GM18868 (cell line): ENCODE data around the gene THSD4.
"Not testable (repeated sequence)": the region's sequence is repeated elsewhere in the genome, so short reads cannot be mapped to it uniquely, and the experiment has no call there.

Experiments
- ATAC-seq: cut with Tn5 transposase; IDR thresholded peaks from one replicate; pipeline ENCODE4 v1.9.1; 2021; ENCODE audit warnings: mild to moderate bottlenecking, moderate library complexity; ENCODE audit not compliant: unreplicated experiment

THSD4 gene

DNA sequence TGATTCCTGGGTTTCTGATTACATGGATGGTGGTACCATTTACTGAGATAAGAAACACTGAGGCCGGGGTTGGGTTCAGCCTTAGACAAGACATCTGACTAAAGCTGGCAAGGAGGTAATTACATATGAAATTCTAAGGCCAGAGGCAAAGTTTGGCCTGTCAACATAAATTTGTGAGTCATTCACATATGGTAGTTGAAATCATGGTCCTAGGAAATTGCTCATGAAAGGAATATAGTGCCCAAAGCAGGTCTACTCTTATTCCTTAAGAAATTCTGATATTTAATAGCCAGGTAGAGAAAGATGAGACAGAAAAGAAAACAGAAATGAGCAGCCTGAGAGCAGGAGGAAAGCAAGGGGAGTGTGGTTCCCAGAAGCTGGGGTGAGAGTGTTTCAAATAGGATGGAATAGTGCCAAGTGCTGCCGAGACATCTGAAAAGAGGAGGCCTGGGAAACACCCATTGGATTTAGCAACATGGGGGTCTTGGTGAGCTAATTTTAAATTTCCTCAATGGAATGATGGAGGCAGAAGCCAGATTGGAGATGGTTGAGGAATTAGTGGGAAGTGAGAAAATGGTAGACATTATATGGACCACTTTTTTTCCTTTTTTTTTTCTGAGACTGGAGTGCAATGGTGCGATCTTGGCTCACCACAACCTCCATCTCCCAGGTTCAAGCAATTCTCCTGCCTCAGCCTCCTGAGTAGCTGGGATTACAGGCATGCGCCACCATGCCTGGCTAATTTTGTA is 610.1 kb downstream of the THSD4 start:
- not testable (repeated sequence) for ATAC-seq

DNA sequence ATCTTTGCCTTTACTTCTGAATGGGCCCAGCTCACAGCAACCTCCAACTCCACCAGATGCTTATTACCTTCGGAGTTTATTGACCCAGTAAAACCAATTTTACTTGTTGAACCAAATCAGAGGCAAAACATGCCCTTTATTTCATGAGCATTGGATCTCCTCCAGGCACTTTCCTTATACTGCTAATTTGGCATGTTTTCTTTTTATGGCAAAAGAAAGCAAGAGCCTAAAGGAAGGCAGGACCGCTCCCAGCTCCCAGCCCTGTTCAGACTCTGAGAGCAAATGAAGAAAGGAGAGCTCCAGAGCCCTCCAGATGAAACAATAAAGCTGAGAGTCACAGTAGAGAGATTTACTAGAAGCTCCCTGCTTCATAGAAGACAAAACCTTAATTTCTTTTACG is 613.6 kb downstream of the THSD4 start:
- ATAC-seq = no peak

DNA sequence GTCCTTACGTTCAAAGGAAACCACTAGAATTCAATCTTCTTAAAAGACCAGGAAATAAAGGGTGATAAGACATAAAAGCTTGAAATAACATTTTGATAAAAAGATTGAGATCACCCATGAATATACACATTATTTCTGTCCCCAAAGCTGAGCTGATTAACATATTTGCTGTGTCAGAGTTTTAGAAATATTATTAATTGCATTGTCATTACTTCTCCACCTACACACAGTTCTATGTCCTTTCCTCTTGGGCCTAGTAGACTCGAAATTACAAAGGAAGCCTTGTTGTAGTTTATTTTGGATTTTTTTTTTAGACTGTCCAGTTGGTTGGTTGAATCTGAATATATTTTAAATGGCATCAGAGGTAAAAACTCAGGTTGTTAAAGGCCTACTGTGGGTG is 614.0 kb downstream of the THSD4 start:
- ATAC-seq = no peak

DNA sequence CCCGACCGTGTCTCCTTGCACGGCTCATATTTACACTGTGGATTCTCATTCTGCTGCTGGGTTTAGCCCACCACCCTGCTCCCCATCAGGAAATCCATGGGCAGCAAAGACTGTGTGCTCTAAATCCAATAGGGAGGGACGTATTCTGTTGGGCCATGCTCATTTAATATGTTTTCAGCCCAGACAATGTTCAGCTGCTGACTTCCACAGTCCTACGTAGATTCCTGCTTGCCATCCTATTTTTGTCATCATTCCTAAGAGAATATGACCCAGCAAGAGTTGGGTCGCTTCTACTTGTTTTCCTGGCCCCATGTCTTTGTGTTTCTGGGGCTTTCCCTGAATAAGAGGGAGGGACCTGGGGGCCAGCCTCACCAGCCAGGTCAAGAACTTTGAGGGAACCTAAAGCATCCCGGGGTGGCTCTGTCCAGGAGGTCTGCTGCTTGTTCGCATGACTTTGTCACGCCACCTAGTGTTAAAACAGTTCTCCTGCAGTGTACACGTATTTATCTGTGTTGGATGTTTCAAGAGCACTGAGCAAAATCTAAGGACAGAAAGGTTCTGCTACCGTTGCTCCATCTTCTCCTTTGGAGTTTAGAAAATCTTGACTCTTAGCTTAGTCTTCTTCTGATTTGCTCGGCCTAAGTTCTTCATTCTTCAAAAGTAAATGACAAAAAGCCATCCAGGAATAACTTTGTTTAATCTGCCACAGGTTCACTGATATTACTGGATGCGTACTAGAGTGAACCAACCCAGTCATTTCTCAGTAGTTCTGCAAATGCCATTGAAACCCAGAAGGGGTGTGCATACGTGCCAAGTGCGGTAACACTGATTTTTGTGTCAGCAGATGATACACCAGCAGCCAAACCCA is 615.2 kb downstream of the THSD4 start:
- ATAC-seq = no peak

DNA sequence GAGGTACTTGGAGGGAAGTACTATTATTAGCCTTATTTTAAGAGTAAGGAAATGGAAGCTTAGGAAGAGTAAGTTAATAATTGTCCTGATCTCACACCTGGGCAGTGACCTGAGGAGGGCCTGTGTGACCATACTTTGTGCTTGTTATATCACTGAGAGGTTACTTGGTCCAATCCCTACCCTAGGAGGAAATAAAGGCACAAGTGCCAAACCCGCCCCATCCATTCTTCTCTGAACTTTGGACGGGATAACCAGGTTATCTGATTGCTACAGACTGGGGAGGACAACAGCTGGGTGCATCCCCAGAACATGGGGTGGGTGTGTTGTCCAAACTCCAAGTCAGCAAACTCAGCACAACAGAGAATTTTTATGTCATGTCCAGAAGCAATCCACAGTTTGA is 617.4 kb downstream of the THSD4 start:
- no peak for ATAC-seq

DNA sequence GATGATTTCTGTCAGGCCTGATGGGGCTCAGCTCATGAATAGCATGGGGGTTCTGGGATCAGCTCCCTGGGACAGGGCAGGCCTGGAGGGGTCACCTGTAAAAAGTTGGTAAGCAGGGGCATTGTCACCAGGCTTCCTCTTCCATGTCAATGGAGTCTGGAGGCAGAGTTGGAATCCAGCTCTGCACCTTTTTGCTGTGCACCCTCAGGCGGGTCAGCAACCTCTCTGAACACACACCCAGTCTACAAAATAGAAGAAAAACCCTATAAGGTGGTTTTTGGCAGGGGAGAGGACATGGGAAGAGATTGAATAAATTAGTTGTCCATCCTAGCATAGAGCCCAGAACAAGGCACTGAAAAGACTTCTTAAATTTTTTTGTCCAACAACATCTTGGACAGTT is 617.9 kb downstream of the THSD4 start:
- ATAC-seq = no peak

DNA sequence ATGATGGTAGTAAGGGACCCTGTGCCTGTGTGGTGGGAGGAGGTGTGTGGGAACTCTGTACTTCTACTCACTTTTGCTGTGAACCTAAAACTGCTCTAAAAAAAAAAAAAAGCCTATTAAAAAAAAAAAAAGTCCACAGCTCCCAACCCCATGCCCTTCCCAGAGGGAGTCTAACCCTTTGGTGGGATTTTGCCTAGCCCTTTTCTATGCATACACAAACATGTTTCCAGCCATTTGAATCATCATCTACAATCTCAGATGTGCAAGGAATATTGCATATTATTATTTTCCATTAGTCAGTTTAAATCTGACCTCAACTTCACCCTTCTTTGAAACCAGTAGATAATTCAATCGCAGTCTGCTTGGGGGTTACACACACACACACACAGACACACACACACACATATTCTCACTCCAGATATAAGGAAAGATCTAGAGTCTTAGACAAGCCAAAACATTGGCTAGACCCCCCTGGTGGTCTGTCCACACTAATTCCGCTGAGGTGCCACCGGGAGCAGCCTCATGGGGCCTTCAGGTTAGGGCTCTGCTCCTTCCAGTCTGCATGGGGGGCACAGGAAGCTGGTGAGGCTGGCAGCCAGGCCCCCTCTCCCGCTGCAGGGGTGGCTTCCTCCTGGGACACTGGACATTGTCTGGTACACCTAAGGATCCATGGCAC is 619.6 kb downstream of the THSD4 start:
- ATAC-seq = no peak

DNA sequence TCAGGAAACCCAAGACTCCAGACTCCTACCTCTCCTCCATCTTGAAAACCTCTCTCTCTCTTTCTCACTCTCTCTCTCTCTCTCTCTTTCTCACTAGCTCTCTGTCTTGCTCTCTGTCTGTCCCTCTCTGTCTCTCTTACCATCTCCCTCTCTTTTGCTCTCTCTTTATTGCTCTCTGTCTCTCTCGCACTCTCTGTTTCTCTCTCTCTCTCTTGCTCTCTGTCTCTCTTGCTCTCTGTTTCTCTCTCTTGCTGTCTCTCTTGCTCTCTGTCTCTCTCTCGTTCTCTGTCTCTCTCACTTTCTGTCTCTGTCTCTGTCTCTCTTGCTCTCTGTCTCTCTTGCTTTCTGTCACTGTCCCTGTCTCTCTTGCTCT is 620.1 kb downstream of the THSD4 start:
- no peak for ATAC-seq

DNA sequence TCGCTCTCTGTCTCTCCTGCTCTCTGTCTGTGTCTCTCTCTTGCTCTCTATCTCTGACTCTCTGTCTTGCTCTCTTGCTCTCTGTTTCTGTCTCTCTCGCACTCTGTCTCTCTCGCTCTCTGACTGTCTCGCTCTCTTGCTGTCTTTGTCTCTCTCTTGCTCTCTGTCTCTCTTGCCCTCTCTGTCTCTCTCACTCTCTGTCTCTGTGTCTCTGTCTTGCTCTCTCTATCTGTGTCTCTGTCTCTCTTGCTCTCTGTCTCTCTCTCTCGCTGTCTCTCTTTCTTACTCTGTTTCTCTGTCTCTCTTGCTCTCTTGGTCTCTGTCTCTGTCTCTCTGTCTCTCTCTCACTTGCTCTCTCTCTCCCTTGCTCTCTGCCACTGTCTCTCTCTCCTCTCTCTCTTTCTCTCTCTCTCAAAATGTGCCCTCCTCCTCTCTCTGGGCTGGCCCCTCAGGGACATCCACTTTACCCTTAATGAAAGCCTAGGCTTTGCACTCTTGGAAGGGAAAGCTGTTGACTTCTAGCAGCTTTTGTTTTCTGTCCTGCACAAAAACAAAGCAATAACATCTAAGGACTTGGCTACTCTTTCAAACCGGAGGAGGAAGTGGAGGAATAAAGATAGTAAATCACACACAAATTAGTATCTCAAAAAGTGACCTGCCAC is 621.1 kb downstream of the THSD4 start:
- ATAC-seq = no peak

DNA sequence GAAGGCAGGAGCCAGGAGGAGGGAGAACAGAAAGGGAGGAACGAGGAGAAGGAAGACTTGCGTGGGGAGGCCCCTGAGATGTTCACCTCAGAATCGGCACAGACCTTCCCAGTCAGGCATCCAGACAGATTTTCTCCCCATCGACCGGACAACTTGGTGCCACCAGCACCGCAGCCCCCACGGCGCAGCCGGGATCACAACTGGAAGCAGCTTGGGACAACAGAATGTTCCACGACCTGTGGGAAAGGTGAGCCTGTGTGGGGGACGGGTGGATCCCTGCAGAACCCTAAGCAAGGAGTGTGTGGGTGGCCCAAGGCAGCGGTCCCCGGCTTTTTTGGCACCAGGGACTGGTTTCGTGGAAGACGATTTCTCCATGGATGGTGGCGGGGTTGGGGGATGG is 622.5 kb downstream of the THSD4 start:
- no peak for ATAC-seq

DNA sequence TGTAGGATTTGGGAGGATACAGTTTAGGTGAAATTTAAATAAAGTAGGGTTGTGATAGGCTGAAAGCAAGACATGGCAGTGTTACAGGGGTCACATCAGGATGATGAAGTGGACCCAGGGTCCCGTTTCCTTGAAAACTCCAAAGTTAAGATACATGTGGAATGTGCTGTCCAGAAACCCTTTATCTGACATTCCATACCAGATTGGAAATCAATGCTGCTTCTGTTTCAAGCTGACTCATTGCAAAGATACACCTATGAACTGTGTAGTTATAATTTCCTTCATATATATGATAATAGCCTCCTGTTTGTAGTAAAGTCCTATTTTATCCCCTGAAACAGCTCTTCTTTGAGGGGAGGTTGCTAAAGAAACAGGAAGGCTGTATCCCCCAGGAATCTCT is 624.1 kb downstream of the THSD4 start:
- no peak for ATAC-seq

DNA sequence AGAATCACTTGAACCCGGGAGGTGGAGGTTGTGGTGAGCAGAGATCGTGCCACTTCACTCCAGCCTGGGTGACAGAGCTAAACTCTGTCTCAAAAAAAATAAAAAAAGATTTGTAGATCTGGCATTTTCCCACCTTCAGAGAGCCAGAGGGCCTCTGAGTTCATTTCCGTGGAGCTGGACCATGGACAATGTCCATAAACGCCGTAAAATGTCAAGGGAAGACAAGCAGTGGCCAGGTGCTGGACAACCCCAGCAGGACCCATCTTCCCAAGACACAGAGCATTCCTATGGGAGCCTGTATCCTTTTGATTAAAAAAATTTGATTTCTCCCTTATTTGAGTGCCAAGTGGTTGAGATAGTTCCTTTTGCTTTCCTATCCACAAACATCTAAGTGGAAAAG is 627.7 kb downstream of the THSD4 start:
- no peak for ATAC-seq

DNA sequence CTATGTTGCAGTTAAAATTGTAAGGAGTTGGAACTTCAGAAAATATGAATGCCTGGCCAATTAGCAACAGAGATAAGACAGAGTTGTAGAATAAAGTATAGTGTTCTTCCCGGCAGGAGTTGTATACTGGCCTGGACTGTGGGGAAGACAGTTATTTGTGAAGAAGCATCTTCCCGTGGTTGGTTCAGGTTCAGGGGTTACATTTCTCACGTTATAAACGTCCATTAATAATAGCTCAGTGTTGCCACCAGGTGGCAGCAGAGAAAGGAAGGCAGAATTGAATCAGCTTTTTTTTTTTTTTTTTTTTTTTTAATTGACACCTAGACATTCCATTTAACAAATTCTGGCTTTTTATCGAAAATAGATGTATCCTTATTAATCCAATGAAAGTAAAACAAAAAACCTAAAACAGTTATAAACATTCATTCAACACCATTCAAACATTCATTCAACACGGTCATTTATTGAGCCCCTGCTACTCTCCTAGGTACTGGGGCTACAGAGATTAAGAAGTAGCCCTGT is 628.7 kb downstream of the THSD4 start:
- ATAC-seq = no peak

DNA sequence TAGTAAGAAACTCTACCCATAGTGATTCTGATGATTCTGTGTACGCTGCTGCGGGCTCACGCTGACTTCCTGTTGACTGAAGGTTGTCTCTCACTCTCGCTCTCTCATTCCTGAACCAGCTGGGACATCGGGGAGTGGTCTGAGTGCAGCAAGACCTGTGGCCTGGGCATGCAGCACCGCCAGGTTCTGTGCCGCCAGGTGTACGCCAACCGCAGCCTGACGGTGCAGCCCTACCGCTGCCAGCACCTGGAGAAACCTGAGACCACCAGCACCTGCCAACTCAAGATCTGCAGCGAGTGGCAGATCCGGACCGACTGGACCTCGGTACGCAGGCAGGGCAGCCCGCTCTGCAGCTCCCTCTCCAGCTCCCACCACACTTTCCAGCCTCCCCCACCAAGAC is 631.4 kb downstream of the THSD4 start:
- ATAC-seq = no peak

DNA sequence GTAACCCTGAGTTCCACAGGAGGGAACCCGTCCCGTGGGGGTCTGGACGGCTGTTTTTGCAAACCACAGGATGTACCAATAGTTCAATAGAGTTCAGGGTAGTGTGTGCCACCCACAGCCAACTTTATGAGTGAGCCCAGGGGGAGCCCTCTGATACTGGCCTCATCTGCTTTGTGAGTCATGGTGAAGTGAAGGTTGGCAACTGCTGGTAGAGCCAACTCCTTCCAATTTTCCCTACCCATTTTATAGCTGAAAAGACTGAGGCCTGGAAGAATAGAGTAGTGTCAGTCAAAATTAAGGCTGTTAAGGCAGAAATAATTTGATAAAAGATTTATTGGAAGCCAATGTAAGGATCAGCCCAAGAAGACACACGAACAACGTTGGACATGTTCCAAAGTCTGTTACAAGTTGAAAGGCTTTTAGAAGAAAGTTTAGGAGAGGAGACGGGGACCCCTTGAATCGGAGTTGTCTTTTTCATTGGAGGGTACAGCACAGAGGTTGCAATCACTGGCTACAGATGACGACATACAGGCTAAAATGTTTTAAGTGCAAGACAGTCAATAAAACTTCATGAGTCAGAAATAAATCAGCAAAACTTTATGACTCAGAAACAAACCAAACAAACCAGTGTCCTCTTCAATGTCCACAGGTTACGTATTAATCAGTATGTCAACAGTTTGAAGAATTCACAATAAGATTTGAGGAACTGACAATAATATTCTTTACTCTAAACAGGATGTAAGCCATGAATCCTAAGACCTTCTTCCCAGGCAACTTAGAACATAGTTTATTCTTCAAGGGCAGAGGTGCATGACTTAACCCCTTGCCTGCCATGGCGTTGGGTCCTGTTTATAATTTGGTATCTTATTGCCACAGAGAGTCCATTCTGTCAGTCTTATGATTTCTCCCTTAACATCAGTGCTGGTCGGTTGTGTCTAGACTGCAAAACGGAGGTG is 632.1 kb downstream of the THSD4 start:
- no peak for ATAC-seq

DNA sequence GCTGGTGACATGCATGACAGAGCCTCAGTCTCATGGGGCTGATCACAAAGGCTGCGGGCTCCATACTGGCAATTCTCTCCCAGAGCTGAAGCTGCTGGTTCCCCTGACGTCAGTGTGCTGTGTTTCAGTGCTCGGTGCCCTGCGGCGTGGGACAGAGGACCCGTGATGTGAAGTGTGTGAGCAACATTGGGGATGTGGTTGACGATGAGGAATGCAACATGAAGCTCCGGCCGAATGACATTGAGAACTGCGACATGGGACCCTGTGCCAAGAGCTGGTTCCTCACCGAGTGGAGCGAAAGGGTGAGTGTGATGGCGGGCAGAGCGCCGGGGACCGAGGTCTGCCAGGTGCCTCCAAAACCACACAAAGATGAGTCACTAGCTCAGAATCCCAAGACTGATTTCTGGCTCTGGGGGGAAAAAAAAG is 633.0 kb downstream of the THSD4 start:
- ATAC-seq = no peak

DNA sequence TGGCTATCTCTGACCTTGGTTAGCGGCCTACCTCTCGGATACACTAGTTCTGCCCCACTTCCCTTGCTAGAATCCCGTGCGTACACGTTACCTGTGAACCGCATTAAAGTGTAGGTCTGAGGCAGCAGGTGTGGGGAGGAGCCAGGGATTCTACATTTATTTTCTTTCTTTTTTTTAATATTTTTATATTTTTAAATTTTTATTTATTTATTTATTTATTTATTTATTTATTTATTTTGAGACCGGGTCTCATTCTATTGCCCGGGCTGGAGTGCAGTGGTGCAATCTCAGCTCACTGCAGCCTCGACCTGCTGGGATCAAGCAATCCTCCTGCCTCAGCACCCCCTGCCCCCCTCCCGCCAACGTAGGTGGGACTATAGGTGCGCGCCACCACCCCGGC is 634.2 kb downstream of the THSD4 start:
- ATAC-seq = no peak

DNA sequence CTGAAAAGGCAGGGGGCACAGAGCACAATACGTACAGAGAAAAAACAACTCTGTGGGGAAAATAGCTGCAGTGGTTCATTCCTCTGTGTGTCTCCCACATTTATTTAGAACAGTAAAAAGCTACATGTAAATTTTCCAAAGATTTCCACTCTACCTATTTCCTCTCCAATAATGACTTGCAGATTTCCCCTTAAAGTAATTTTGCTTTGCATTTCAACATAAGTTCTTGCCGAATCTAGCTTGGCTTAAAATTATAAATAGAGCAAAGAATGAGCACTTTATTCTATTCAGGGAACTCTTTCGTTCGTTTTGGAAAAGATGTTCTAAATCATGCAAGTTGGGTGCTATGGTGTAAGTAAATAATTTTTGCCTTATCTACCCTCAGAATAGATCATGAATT is 636.9 kb downstream of the THSD4 start:
- ATAC-seq = no peak

DNA sequence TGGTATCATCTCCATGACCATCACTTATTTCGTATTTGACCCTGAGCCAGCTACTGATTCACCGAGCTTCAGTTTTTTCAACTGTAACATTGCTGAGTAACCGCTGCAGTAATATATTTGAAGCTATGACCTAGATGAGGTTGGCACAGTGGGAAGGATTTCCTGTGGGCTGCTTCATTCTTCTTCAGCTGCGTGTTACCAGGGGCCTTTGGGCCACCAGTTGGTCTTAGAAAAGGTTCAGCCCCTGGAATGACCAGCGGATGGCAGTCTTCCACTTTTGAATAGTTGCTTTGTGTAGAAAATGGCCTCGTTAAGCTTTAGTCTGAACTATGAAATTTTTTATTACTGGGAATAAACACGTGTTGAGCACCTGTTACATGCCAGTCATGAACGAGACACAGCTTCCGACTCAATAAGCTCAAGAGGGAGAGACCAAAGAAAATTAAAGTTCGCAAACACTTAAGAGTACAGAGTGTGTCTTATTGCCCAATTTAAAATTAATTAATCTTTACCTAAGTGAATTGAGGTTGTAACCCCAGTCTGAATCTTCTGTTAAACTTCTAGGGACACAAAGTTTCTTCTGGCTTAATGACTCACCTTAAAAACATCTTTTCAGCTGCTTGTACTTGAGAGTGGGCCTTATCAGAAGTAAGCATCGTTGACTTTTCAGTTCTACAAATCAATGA is 637.5 kb downstream of the THSD4 start:
- no peak for ATAC-seq
